ENCODE data around the gene UROC1. TPM values are rescaled to one million over a fixed set of nuclear protein-coding genes. Genes with fewer than 3 reads are reported as not detected.
A peak's percentile ranks its signal among the peaks of the same experiment; 100 is the strongest.

Gene UROC1
- total and polyA plus RNA-seq, 2 of the 13 experiments (the other 11 are each of a cell fraction or from before 2014, with no cell fraction given), result 0.71 to 1.3 TPM

DNA sequence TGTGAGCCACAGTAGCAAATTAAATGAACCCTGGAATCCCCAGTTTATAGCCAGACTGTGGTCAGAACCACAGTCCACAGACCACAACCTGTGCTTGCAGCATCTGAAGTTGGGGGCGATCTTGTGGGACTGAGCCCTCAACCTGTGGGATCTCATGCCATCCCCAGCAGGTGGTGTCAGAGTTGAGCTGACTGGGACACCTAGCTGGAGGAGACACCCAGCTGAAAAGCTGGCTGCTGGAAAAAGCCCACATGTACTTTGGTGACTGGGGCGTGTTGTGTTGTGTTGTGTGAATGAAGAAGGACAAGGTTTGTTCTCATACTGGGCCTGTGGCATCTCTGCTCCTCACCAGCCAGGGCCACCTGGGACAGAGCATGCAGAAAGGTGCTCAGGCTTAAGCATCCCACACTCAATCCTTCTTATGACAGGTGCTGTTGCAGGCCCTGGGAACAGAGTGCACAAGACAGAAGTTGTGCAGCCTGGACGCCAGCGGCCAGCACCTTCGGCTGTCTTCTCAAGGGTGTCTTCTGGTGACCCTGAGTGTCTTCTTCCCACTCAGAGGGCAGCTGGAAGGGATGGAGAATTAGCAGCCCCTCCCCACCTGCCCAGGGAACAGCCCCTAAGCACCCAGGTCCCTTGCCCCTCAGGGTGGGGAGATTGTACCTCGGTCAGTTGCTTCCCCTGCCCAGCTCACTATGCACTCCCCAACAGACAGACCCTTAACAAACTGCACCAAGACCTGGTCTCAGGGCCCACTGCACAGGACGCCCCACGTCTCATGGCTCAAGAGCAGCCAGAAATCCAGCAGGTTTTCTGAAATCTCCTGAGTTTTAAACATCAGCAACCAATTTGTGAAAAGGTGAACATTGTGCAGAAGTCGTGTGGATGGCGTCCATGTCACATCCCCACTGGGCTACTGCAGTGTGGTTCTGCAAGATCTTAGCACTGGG lies 2.2 kb upstream of the UROC1 start (continued):
- TF ChIP-seq TBX2 (CRISPR knock-in tag; IDR thresholded peaks at IDR 0.05; ENCODE audit: borderline replicate concordance) (no peak), ZNF674 (CRISPR knock-in tag; IDR thresholded peaks at IDR 0.05; ENCODE audit: low read depth) (no peak), ZFP91 (CRISPR knock-in tag; IDR thresholded peaks at IDR 0.05; ENCODE audit: borderline replicate concordance) (0 out of 2 replicates have a peak, but pooled peaks have one; percentile 26), HOXA9 (CRISPR knock-in tag; IDR thresholded peaks at IDR 0.05; ENCODE audit: borderline replicate concordance) (no peak), DNMT3B (CRISPR knock-in tag; conservative IDR thresholded peaks at IDR 0.05) (no peak), CBX5 (CRISPR knock-in tag; IDR thresholded peaks at IDR 0.05; ENCODE audit: borderline replicate concordance) (no peak), RAD21 (CRISPR knock-in tag; IDR thresholded peaks at IDR 0.05) (peak; percentile 24; the same call in 1 of the 2 replicates), TCF7 (IDR thresholded peaks at IDR 0.05; ENCODE audit: low read depth) (no peak), POLR2AphosphoS2 (IDR thresholded peaks at IDR 0.05; ENCODE audit: low read depth, low read length) (no peak), ZNF660 (CRISPR knock-in tag; IDR thresholded peaks at IDR 0.05; ENCODE audit: borderline replicate concordance, low read depth) (no peak), SRSF4 (IDR thresholded peaks at IDR 0.05; ENCODE audit: low read depth, low read length, poor library complexity, severe bottlenecking) (no peak), PCBP1 (IDR thresholded peaks at IDR 0.05; ENCODE audit: borderline replicate concordance, low read depth, low read length) (no peak), ZSCAN12 (CRISPR knock-in tag; IDR thresholded peaks at IDR 0.05) (no peak), ZNF580 (CRISPR knock-in tag; IDR thresholded peaks at IDR 0.05; ENCODE audit: borderline replicate concordance, low read depth) (no peak), ZNF883 (CRISPR knock-in tag; IDR thresholded peaks at IDR 0.05; ENCODE audit: not compliant biosample characterization) (no peak), MXD4 (CRISPR knock-in tag; IDR thresholded peaks at IDR 0.05) (no peak), XBP1 (CRISPR knock-in tag; IDR thresholded peaks at IDR 0.05) (no peak)
- TF ChIP-seq, protein P1, sequence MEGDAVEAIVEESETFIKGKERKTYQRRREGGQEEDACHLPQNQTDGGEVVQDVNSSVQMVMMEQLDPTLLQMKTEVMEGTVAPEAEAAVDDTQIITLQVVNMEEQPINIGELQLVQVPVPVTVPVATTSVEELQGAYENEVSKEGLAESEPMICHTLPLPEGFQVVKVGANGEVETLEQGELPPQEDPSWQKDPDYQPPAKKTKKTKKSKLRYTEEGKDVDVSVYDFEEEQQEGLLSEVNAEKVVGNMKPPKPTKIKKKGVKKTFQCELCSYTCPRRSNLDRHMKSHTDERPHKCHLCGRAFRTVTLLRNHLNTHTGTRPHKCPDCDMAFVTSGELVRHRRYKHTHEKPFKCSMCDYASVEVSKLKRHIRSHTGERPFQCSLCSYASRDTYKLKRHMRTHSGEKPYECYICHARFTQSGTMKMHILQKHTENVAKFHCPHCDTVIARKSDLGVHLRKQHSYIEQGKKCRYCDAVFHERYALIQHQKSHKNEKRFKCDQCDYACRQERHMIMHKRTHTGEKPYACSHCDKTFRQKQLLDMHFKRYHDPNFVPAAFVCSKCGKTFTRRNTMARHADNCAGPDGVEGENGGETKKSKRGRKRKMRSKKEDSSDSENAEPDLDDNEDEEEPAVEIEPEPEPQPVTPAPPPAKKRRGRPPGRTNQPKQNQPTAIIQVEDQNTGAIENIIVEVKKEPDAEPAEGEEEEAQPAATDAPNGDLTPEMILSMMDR (CRISPR knock-in tag; IDR thresholded peaks at IDR 0.05), result peak; percentile 53
- TF ChIP-seq, protein P2, sequence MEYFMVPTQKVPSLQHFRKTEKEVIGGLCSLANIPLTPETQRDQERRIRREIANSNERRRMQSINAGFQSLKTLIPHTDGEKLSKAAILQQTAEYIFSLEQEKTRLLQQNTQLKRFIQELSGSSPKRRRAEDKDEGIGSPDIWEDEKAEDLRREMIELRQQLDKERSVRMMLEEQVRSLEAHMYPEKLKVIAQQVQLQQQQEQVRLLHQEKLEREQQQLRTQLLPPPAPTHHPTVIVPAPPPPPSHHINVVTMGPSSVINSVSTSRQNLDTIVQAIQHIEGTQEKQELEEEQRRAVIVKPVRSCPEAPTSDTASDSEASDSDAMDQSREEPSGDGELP (IDR thresholded peaks at IDR 0.05; ENCODE audit: borderline replicate concordance, low read depth), result no peak
- TF ChIP-seq, protein P3, sequence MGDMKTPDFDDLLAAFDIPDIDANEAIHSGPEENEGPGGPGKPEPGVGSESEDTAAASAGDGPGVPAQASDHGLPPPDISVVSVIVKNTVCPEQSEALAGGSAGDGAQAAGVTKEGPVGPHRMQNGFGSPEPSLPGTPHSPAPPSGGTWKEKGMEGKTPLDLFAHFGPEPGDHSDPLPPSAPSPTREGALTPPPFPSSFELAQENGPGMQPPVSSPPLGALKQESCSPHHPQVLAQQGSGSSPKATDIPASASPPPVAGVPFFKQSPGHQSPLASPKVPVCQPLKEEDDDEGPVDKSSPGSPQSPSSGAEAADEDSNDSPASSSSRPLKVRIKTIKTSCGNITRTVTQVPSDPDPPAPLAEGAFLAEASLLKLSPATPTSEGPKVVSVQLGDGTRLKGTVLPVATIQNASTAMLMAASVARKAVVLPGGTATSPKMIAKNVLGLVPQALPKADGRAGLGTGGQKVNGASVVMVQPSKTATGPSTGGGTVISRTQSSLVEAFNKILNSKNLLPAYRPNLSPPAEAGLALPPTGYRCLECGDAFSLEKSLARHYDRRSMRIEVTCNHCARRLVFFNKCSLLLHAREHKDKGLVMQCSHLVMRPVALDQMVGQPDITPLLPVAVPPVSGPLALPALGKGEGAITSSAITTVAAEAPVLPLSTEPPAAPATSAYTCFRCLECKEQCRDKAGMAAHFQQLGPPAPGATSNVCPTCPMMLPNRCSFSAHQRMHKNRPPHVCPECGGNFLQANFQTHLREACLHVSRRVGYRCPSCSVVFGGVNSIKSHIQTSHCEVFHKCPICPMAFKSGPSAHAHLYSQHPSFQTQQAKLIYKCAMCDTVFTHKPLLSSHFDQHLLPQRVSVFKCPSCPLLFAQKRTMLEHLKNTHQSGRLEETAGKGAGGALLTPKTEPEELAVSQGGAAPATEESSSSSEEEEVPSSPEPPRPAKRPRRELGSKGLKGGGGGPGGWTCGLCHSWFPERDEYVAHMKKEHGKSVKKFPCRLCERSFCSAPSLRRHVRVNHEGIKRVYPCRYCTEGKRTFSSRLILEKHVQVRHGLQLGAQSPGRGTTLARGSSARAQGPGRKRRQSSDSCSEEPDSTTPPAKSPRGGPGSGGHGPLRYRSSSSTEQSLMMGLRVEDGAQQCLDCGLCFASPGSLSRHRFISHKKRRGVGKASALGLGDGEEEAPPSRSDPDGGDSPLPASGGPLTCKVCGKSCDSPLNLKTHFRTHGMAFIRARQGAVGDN (CRISPR knock-in tag; IDR thresholded peaks at IDR 0.05), result 0 out of 2 replicates have a peak, but pooled peaks have one; percentile 27
